IMR-90 (cell line): ENCODE data around the gene HOXA10. TPM values are rescaled to one million over a fixed set of nuclear protein-coding genes. Genes with fewer than 3 reads are reported as not detected.

ENCODE experiments used
- CTCF ChIP-seq: conservative IDR thresholded peaks from 2 replicates; pipeline ENCODE4 v1.5.1; 2012; ENCODE audit warnings: mild to moderate bottlenecking, low read depth, low read length, improper control_type of control experiment
- MAFK ChIP-seq: IDR thresholded peaks from 2 replicates; pipeline ENCODE4 v1.6.1; 2012; ENCODE audit warnings: low read depth, low read length, improper control_type of control experiment
- RCOR1 ChIP-seq: IDR thresholded peaks from 2 replicates; pipeline ENCODE4 v1.6.1; 2012; ENCODE audit warnings: mild to moderate bottlenecking, low read length, improper control_type of control experiment; ENCODE audit not compliant: insufficient replicate concordance
- SMC3 ChIP-seq: fragments of 150-350 bp; IDR thresholded peaks from 2 replicates; pipeline ENCODE4 v1.6.1; 2016; ENCODE audit warnings: low read depth, mild to moderate bottlenecking, antibody characterized with exemption, low read length, moderate library complexity
- polyA plus RNA-seq, 3 experiments: library from polyadenylated mRNA; depleted of rRNA; stranded (reverse); fragments of >200 nt; gene quantifications; 2 replicates each; pipeline ENCODE4 v1.2.3, GENCODE V29; 2012; ENCODE audit warnings: low replicate concordance in 1 of 3
- total RNA-seq: library from RNA; depleted of rRNA; stranded (reverse); fragments of >200 nt; gene quantifications from 2 replicates; pipeline ENCODE4 v1.2.3, GENCODE V29; 2012

The HOXA10 gene
- total and polyA plus RNA-seq, 2 of the 4 experiments (the other 2 are of a cell fraction): 0.10 to 0.18 TPM

GRCh38 chr7:27199849-27200760 is 26.0 kb upstream of the HOXA10 start, which contains the start of gene HOXA13 (continued):
- TF ChIP-seq MAFK (no peak), SMC3 (no peak), CTCF (no peak), RCOR1 (no peak)
